Spleen (tissue), 11 donors: ENCODE results near the gene MSGN1. TPM values are rescaled to one million over a fixed set of nuclear protein-coding genes. Genes with fewer than 3 reads are reported as not detected.

ENCODE experiments used
- DNase-seq: peaks from one replicate; pipeline ENCODE4 v3.0.0-alpha.2; 2020
- H3K27ac ChIP-seq, 8 donors: fragments of 200-600 bp; sonication (generic) in 7 of 8; 1 replicate in 4 of 8; 2 replicates in 4 of 8; pipeline versions ENCODE4 v1.5.0 to v1.8.0; 2016 to 2021; ENCODE audit warnings: inconsistent platforms in 4 of 8, mild to moderate bottlenecking in 4 of 8, moderate library complexity in 1 of 8
- H3K27me3 ChIP-seq, 7 donors: fragments of 200-600 bp; sonication (generic) in 6 of 7; replicated peaks in 1 of 7; 1 replicate in 4 of 7; 2 replicates in 3 of 7; pipeline versions ENCODE4 v1.5.0 to v1.8.0; 2016 to 2021; ENCODE audit warnings: inconsistent platforms in 3 of 7, mild to moderate bottlenecking in 1 of 7
- H3K36me3 ChIP-seq, 6 donors: fragments of 200-600 bp; sonication (generic) in 5 of 6; 1 replicate in 4 of 6; 2 replicates in 2 of 6; pipeline versions ENCODE4 v1.5.0 to v1.8.0; 2016 to 2021; ENCODE audit warnings: inconsistent platforms in 2 of 6
- H3K4me1 ChIP-seq, 6 donors: fragments of 200-600 bp; sonication (generic) in 5 of 6; 1 replicate in 3 of 6; 2 replicates in 3 of 6; pipeline versions ENCODE4 v1.5.0 to v1.8.0; 2016 to 2021; ENCODE audit warnings: inconsistent platforms in 3 of 6
- H3K4me3 ChIP-seq, 8 donors: fragments of 200-600 bp; sonication (generic) in 7 of 8; 1 replicate in 4 of 8; 2 replicates in 4 of 8; pipeline versions ENCODE4 v1.5.0 to v1.8.0; 2016 to 2021; ENCODE audit warnings: inconsistent platforms in 4 of 8, mild to moderate bottlenecking in 4 of 8, moderate library complexity in 2 of 8
- H3K9me3 ChIP-seq, 8 donors: fragments of 200-600 bp; sonication (generic) in 7 of 8; 1 replicate in 4 of 8; 2 replicates in 4 of 8; pipeline versions ENCODE4 v1.5.0 to v1.8.0; 2016 to 2021; ENCODE audit warnings: inconsistent platforms in 4 of 8
- CTCF ChIP-seq, 11 experiments: fragments of 200-600 bp in 7 of 11; fragments of 450-650 bp in 4 of 11; sonication (generic) in 4 of 11; IDR thresholded peaks in 8 of 11; conservative IDR thresholded peaks in 3 of 11; 1 replicate in 7 of 11; 2 replicates in 4 of 11; pipeline versions ENCODE4 v1.4.0 to v1.8.0; 2016 to 2021; ENCODE audit warnings: antibody characterized with exemption in 11 of 11, inconsistent platforms in 4 of 11, mild to moderate bottlenecking in 1 of 11
- POLR2A ChIP-seq, 3 donors: fragments of 450-650 bp; IDR thresholded peaks; one replicate each; pipeline ENCODE4 v1.5.1; 2017; ENCODE audit warnings: antibody characterized with exemption in 3 of 3, mild to moderate bottlenecking in 1 of 3
- POLR2AphosphoS5 ChIP-seq, 3 donors: sonication (generic); formaldehyde crosslinking; IDR thresholded peaks; one replicate each; pipeline ENCODE4 v1.5.1; 2017; ENCODE audit warnings: antibody characterized with exemption in 3 of 3
- WGBS, 5 donors: extraction: QIAGEN DNeasy Blood & Tissue Kit in 3 of 5; methylation state at CpG; one replicate each; pipeline versions ENCODE4 v1.1.5 to v1.1.7; 2013 to 2018; 5-methylcytosine and 5-hydroxymethylcytosine counted together
- intact Hi-C: fragments of 100-400 bp; cut with DNase I; formaldehyde crosslinking; loops from one replicate; pipeline ENCODE4 v1.15.0; 2023; ENCODE audit warnings: low total_unique reads
- polyA plus RNA-seq, 3 donors: library from polyadenylated mRNA; stranded (reverse); fragments of 200-250 nt; gene quantifications; one replicate each; pipeline ENCODE4 v1.2.1, GENCODE V29; 2013
- total RNA-seq, 7 donors: library from RNA; depleted of rRNA in 3 of 7; stranded (reverse); fragments of >200 nt in 3 of 7; fragmentation: NEBNext Ultra II Directional in 4 of 7; extraction: Animal tissue kit (Norgen Biotek cat#: 25700) in 4 of 7; gene quantifications; one replicate each; pipeline versions ENCODE4 v1.1.0 to v1.2.1, GENCODE V29; 2016 to 2021
- donor health status: healthy with polysubstance abuse.
- donor health status: DM: no; HTN: no; CAD: no; lungs with moderate emphysema.
- donor health status: DM: no; HTN: no; CAD: no.
- donor health status: Bipolar disorder and iron deficiency.
- donor health status: healthy.
- donor health status: DM: no; HTN: no; CAD: no.
- donor health status: DM: yes; HTN: yes; CAD: no.

Gene MSGN1
- total and polyA plus RNA-seq, 10 donors: not detected

GRCh38 chr2:17815468-17816184 lies 634 bp upstream of the MSGN1 start:
- 79 to 83% (median 82%) methylated on average over 8 of the region's 8 CpGs for WGBS, 5 donors
- intact Hi-C loops: no loop called here
- Histone ChIP-seq H3K36me3 (no peaks in the 10 kb centered on the region), H3K9me3 (no peaks in the 10 kb centered on the region), H3K27ac (no peak overlapping the region), H3K4me3 (no peak overlapping the region), H3K27me3 (no peaks in the 10 kb centered on the region), H3K4me1 (peaks cover 0 to 26% (median 11%) of the 10 kb centered on the region in 6 donors)
- TF ChIP-seq CTCF (IDR thresholded peaks at IDR 0.05 in 8 of 11, conservative IDR thresholded peaks at IDR 0.05 in 3 of 11): no peak
- no peak for TF ChIP-seq POLR2AphosphoS5 (IDR thresholded peaks at IDR 0.05)
- TF ChIP-seq POLR2A (IDR thresholded peaks at IDR 0.05): no peak
- DNase-seq: no peak

GRCh38 chr2:17818235-17818815 lies 2.1 kb downstream of the MSGN1 start:
- no peaks in the 10 kb centered on the region for H3K27me3 ChIP-seq
- no peak overlapping the region for H3K4me3 ChIP-seq
- 52 to 72% (median 63%) methylated on average over 2 of the region's 2 CpGs for whole genome bisulfite sequencing, 5 donors
- no peak overlapping the region for H3K27ac ChIP-seq
- peaks cover 4 to 41% (median 20%) of the 10 kb centered on the region in 6 donors for H3K4me1 ChIP-seq
- no peak for DNase-seq
- H3K36me3 ChIP-seq: no peaks in the 10 kb centered on the region
- TF ChIP-seq CTCF (IDR thresholded peaks at IDR 0.05 in 8 of 11, conservative IDR thresholded peaks at IDR 0.05 in 3 of 11) (no peak), POLR2A (IDR thresholded peaks at IDR 0.05) (no peak), POLR2AphosphoS5 (IDR thresholded peaks at IDR 0.05) (no peak)
- H3K9me3 ChIP-seq: no peaks in the 10 kb centered on the region
- intact Hi-C loops: no loop called here

- peaks cover 4 to 39% (median 17%) of the 10 kb centered on the region in 6 donors for H3K4me1 ChIP-seq
- no peaks in the 10 kb centered on the region for H3K9me3 ChIP-seq
- TF ChIP-seq CTCF (IDR thresholded peaks at IDR 0.05 in 8 of 11, conservative IDR thresholded peaks at IDR 0.05 in 3 of 11): no peak
- TF ChIP-seq POLR2AphosphoS5 (IDR thresholded peaks at IDR 0.05): peak in 1 of 3 donors; percentile 41
- no peak overlapping the region for H3K4me3 ChIP-seq
- H3K36me3 ChIP-seq: no peaks in the 10 kb centered on the region
- intact Hi-C loops: no loop called here
- WGBS, 5 donors: 61 to 83% (median 79%) methylated on average over 3 of the region's 3 CpGs
- H3K27me3 ChIP-seq: no peaks in the 10 kb centered on the region
- DNase-seq: no peak
- peak overlapping the region in 5 of 8 donors; percentile 48 to 73 (median 64) for H3K27ac ChIP-seq
Measured at GRCh38 chr2:17821080-17821479, 4.8 kb downstream of the MSGN1 start.
